ENCODE measurements around the gene TLR10.

Gene TLR10

DNA sequence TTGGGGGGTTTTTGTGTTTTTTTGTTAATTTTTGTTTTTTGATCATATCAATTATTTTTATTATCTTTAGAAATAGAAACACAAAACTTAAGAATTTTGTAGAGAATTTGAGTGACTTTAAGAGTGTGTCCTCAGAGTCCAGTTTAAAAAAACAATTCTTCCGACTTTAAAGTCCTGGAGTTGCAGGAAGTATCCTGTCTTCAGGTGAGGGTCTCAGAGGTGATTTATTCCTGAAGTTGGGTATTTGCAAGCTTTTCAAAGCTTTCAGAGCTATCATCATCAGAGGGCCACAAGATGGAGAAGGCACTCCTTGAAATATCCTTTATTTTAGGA is 23.0 kb downstream of the TLR10 start:
- DNase-seq = no peak

DNA sequence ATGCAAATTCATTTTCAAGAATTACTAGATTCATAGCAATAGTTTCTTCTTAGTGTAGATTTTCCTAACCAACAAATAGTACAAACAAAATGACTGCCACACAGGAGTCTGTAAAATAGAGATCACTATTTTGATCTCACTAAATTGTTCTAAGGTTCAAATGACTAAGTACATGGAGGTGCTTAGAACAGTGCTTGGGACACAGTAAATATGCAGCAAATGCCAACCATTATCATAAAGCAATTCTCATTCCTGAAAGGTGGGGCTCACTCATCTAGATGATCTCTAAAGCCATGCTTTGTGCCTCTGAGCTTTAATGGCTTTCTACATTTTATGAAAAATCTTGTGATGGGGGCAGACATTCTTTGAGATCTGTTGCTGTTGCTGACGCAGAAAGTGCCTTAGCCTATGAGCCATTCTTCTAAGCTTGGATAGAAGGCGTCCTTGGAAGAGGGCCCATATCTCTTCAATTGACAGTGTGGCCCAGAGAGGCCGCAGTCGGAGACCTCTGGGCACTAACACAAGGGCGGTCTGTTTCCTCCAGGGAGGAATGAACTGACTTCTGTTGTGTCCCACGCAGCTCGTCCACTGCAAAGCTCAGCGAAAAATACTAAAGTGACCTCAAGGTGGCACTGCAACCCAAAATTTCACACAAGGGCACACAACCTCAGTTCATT is 23.5 kb downstream of the TLR10 start:
- peak; percentile 35 for DNase-seq

DNA sequence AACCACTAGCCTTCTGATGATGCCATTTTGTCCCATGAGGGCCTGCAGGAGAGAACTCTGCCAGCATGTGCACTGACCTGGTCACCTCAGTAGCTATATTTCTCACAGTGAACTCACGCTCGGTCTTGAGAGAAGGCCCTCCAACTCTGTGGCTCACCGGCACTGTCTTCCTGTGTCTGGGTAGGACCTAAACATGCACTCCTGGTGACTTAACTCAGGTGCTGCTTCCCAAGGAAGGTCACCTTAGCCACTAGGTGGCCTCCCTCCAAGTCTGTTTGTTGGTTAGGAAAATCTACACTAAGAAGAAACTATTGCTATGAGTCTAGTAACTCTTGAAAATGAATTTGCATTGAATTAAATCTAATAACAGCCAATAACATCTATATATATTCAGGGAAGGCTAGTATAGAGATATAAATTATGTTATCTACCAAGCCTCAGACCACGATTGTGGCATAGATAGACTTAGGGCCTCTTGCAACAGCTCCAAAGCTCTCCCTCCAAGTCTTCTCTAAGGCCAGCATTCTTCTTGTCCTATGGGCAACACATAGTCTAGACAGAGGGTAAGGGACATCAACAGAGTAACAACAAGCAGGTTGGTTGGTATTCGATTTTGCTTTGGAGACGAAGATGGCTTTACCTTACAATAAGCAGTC is 24.7 kb downstream of the TLR10 start:
- no peak for DNase-seq

DNA sequence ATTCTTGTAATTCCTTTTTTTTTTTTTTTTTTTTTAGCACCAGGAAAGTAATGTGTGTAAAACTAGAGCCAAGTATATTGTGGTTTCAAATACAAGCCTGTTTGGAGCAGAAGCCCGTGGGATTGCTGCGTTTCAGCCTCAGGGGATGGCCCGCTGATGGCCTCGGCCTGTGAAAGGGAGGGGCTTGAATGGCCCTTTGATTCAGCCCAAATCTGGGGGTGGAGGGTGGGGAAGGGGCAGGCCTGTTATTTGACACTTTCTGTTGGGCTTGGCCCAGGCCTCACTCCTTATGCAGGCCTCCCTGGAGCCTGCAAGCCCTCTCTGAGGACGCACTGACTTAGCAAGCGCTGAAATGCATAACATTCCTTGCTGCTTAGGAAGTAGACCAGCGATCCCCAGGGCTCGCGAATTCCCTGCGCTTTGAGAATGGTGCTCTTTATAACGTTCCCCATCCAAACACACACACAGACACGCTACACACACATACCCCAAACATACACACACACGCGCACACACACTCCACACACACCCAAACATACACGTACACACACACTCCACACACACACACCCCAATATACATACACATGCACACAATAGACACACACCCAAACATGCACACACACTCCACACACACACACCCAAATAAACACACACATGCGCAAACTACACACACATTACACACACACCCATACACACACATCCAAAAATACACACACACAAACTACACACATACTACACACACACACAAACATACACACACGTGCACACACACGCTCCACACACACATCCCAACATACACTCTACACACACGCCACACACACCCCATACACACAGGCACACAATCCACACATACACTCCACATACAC is 29.6 kb downstream of the TLR10 start:
- DNase-seq = no peak

DNA sequence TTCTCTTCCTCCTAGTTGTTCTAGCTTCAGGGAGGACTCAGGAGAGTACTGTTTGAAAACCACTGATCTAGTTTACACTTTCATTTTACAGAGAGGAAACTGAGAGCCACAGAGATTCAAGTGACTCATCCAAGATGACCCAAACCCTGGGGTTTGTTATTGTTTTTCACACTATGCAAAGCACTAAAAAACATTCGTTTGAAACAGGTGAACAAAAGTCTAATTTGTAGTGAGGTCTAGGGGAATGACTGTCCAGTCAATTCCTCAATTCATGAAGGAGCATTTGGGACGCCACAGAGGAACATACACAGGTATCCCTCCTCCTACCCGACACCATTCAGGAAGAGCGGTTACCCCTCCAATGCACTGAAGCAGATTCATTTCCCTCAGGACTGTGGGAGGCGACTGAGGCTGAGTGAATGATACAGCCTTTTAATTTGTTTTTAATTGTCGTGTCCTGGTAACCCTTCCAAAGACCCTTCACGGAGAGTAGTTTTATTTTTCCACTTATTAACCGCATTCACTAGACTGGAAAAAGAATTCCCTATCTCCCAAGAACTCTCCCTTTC is 30.3 kb downstream of the TLR10 start:
- no peak for DNase-seq

DNA sequence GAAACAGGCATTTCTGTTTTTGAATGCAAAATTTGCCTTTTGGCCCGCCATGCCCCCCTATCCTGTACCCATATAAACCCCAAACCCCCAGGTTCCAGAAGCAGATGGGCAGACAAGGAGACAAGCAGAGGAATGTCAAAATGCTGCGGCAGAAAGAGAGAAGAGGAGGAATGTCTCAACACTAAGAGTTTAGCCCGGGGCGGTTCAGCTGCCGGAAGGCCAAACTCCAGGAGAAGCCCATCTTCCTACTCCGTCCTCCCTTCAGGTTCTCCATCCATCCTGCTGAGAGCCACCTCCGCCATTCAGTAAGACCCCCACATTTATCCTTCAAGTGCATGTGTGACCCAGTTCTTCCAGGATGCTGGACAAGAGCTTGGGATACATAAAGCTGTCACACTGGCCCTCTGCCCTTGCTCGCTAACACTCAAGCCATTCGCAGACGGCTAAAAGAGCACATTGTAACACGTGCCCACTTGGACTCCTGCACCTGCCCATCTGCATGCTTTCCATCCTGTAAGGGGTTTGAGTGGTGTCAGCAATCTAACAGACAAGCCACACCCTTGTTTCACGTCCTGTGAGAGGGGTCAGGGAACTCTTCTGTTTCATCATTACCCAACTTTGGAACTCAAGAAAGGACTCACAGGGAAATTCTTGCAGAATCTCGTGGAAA is 31.3 kb downstream of the TLR10 start:
- DNase-seq = no peak

DNA sequence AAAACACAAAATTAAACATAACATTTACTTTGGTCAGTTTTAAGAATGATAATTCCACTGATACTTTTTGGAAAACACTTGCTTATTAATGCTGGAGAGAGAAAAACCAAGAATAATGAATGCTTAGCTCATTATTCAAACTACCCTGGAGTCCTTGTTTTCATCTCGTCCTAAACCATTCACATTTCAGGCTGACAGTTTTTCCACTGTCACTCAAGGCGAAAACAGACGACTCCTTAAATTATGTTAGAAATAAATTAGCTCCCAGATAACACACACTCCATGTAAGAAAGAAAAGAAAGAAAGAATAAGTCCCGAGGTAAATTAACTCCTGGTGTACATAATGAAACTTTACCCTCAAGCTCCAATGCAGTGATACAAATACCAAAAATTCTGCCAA is 33.5 kb downstream of the TLR10 start:
- DNase-seq = no peak

DNA sequence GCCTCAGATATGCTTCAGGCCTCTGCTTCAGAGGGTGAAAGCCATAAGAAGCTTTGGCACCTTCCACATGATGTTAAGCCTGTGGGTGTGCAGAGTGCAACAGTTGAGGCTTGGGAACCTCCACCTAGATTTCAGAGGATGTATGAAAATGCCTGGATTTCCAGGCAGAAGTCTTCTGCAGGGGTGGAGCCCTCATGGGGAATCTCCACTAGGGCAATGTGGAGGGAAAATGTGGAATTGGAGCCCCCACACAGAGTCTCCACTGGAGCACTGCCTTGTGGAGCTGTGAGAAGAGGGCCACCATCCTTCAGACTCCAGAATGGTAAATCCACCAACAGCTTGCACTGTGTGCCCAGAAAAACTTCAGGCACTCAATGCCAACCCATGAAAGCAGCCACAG is 35.2 kb downstream of the TLR10 start:
- no peak for DNase-seq

DNA sequence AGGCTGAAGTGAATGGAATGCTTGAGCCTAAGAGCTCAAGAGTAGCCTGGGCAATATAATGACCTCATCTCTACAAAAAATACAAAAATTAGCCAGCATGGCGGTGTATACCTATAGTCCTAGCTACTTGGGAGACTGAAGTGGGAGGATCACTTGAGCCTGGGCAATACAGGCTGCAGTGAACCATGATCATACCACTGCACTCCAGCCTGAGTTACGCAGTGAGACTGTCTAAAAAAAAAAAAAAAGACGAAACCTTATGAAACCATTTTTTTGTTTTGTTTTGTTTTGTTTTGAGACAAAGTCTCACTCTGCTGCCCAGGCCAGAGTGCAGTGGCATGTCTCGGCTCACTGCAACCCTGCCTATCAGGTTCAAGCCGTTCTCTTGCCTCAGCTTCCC is 36.9 kb downstream of the TLR10 start:
- DNase-seq = no peak

DNA sequence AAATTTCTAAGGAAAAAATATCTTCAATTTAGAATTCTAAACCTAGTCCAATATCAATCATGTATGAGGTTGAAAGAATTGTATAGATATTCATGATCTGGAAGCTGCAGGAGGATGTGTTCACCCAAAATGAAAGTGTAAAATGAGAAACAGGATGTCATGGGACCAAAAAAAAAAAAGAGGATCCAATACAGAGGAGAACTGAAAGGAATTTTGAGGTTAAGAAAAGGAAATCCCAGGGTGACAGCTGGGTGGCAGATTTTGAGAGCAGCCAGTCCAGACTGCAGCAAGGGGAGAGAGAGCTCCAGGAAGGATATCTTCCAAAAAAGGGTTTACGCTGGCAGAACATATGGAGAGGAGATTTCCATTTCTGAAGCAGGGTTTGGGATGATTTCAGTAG is 38.9 kb downstream of the TLR10 start:
- DNase-seq = no peak

DNA sequence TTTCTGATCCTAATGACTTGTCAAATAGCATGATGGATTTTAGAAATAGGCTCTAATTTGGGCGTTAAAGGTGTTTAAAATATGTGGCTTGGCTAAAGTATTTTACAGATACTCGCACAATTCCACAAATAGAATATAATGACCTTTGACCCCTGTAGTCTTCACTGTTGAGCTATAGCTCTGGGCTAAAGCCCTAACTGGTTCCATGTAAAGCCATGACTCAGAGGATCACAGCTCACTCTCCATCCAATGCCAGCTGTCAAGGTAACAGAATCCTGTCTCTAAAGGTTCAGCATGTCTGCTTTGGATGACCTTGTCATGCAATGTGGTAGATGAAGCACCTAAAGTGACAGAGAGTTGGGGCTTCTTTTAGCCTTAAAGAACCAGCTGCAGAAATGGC is 42.5 kb downstream of the TLR10 start:
- DNase-seq = no peak

DNA sequence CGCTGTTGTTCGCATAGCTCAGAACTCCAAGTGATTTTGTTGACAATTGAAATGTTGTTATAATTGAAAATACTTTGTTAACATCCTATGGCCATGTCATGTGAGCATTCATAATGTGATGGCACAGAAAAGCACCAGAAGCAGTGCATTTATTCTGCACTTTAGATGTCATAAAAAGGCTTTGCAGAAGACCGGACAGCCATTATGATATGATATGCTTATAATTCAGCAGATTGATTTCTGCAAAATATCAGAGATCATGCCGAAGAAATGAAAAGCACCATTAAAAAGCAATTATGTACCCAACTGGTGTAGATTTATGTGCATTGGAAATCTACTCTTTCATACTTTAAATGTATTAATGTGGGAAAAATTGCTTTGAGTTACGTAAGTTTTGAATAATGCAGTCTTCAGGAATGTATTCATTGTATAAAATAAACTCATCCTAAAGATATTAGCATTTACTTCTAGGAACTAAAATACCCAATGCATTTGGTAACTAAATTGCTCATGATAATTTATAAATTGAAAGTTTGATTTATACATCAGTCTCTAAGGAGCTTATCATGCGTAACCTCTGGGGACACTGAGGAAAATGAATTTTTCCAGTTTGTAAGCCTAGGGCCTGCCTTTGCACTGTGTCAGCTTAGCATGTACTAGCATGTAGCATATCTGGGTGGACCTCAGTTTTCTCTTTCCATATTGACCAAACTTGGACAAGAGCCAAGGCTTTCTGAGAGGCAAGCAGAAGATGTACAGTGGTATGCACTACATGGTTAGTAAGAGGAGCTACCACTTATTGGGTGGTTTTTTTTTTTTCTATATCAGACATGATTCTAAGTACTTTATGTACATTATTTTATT is 43.6 kb downstream of the TLR10 start:
- no peak for DNase-seq

DNA sequence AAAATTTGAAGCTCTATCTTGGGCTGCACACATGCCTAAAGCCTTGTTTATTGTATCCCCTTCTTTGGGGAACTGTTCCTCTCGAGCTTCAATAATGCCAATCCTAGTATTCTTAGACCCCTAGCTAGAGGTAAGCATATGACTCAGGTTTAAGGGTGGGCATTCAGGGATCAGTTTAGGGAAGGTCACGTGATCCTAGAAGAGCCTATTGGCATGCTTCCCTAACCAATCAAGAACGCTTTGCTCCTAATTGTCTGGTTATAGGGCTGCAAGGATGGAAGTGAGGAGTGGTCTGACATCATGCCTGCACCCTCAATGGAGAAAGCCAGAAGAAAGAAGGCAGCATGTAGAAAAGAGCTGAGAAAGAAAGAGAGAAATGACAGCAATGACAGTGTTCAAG is 46.9 kb downstream of the TLR10 start:
- DNase-seq = no peak

DNA sequence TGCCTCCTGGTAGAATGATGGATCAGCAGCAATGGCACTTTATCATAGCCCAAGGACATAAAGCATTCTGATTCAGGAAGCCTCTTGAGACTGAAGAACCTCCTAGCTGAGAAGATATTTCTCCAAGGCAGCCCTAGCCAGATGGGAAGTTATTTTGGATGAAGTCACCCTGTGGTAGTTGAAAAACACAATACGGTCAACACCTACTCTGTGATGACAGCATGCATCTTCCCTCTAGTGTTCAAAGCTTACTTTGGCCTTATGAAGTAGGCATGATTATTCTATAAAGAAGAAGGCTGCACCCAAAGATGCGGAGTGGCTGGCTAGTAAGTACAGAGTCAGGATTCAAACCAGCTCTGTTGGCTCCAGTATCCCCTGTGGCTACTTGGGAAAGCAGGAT is 47.9 kb downstream of the TLR10 start:
- no peak for DNase-seq

DNA sequence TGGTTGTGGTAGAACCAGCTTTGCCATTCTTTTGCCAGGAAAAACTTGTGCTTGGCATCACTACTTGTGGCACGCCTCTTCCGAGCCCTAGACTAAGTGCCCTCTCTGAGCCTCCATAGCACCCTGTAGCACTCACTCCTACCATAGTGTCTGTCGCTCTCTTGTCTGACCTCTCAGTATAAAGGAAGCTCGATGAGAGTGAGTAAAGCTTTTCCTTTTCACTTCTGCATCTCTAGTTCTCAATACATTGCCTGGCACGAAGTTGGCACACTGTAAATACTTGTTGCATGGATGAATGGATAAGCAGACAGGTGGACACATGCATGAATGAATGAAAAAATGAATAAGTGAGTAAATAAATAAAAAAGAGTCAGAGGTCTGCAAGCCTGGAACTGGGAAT is 48.3 kb downstream of the TLR10 start:
- no peak for DNase-seq

DNA sequence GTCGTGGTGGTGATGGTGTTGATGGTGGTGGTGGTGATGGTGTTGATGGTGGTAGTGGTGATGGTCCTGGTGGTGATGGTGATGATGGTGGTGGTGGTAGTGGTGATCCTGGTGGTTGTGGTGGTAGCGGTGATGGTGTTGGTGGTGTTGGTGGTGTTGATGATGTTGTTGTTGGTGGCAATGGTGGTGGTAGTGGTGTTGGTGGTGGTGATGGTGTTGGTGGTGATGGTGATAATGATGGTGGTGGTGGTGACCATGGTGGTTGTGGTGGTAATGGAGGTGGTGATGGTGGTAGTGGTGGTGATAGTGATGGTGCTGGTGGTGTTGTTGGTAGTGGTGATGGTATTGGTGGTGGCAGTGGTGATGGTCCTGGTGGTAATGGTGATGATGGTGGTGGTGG is 49.1 kb downstream of the TLR10 start:
- DNase-seq = no peak

DNA sequence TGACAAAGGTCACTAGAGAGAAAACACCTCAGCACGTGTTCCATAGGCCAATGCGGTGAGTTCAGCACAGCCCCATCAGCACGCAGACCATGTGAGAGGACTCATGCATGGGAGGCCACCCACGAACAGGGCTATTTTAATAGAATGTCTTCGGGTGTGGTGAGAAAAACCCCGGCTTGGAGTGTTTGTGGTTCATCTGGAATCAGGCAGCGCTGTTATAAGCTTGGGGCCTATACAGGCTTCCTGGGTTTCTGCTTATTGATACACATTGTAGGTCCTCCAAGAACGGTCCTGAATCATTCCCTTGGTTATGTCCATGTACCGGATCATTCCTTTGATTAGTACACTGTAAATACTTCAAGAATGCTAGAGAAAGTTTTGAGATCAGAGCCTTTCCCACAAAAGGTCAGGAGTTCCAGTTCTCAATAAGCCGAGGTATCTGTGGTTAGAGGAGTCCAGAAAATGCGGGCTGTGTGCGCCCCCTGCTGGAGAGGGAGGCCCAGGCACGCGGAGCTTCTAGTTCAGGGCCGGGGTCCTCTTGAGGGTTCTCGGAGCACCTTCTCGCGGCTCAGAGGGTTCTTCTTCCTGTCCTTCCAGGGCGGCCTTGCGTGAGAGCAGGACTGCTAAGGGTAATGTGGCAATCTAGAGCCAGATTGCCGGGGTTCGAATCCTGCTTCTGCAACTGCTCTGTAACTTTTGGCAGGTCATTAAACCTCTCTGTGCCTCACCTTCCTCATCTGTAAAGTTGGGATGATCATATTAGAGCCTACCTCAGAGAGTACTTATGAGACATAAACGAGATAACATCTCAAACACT is 51.8 kb downstream of the TLR10 start:
- peak; percentile 54 for DNase-seq

DNA sequence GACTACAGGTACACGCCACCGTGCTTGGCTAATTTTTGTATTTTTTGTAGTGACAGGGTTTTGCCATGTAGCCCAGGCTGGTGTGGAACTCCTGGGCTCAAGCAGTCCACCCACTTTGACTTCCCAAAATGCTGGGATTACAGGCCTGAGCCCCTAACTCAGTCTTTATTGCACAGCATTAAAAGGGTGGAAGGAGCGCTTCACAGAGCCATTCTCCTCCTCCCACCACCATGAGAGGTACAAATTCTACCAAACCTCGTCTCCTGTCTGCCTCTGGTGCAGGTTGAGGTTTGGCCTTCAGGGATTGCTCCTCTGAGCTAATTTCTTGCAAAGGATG is 52.3 kb downstream of the TLR10 start:
- no peak for DNase-seq

DNA sequence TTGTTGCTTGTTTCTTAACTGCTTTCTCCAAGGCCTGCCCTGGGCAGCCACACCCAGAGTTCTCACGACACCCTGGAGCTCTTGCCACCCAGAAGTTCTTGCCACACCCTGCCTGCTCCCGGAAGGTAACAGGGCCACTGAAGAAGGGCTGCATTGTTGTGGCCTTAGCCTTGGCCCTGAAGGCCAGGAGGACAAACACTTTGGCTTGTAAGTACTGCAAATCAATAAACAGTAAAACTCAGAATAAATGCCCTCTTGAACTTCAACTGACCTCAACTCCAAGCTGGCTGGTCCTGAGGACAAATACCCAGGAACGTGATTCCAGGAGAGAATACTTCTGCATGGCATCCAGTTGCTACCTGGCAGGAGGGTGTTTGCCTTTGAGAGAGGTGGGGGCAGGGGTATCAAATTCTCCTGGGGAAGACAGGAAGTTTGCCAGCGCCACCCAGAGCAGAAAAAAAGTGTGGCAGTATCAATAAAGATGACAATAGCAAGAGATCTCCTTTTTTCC is 54.1 kb downstream of the TLR10 start:
- peak; percentile 24 for DNase-seq

DNA sequence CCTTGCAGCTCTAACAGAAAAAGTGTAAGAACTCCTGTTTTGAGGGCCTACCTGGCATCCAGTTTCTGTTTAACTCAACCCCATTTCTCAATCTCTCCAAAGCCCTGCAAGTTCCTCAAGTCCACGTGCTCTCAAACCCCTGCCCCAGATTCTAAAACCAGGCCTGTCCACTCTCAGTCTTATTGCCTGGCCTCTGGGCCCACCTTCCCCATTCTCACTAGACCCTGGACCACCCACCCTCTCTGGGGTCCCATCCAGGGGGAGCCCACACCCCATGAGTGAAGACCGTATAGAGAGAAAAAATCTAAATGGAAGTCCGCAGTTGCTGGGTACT is 58.3 kb downstream of the TLR10 start:
- DNase-seq = no peak

DNA sequence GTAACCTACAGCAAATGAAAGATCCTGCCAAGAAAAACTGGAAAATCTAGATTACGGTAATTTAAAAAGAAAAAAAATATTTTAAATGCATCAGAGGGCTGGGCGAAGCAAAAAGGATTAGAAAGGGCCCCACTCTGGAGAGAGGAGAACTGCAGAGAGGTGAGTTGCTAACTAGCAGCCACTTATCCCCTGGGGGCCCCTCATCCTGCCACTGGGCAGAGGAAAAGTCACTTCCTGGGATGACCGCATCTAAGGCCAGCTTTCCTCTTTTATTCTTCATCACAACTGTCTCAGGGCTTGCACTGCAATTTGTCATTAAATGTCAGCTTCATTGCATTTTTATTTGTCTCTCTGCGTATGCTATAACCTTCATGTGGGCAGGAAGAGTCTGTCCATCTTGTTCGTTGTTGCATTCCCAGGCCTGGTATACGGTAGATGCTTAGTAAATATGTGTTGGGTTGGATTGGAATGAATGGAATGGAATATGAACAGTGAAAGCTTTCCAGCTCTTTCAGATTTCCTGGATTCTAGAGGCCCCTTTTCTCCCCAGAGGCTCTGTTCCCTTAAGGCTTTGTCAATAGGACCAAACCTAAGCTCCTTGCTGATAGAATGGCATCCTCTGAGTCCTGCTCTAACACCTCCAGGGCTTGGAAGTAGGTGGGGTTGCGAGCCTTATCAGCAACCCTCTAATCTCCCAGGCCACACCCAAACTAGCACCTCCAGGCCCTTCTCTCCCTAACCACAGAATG is 58.9 kb downstream of the TLR10 start:
- no peak for DNase-seq
